Thyroid gland (tissue), 4 donors: ENCODE measurements around the gene HFM1. TPM values are rescaled to one million over a fixed set of nuclear protein-coding genes. Genes with fewer than 3 reads are reported as not detected.

Experiments used
- DNase-seq, 2 donors: peaks; one replicate each; pipeline ENCODE4 v3.0.0-alpha.2; 2019
- H3K27ac ChIP-seq, 3 donors: fragments of 200-600 bp; sonication (generic); 1 replicate in 2 of 3; 2 replicates in 1 of 3; pipeline ENCODE4 v1.5.1; 2016 to 2019; ENCODE audit warnings: mild to moderate bottlenecking in 1 of 3, moderate library complexity in 1 of 3
- H3K27me3 ChIP-seq: fragments of 200-600 bp; sonication (generic); one replicate; pipeline ENCODE4 v1.5.1; 2019
- H3K36me3 ChIP-seq, 2 donors: fragments of 200-600 bp; sonication (generic); one replicate each; pipeline ENCODE4 v1.5.1; 2016 to 2019
- H3K4me1 ChIP-seq, 2 donors: fragments of 200-600 bp; sonication (generic); one replicate each; pipeline ENCODE4 v1.5.1; 2017 to 2019
- H3K4me3 ChIP-seq, 3 donors: fragments of 200-600 bp; sonication (generic); replicated peaks in 1 of 3; 1 replicate in 2 of 3; 2 replicates in 1 of 3; pipeline ENCODE4 v1.5.1; 2016; ENCODE audit warnings: mild to moderate bottlenecking in 1 of 3
- H3K9me3 ChIP-seq: fragments of 200-600 bp; sonication (generic); one replicate; pipeline ENCODE4 v1.5.1; 2017
- POLR2A ChIP-seq, 2 donors: fragments of 450-650 bp; IDR thresholded peaks; one replicate each; pipeline ENCODE4 v1.6.1; 2017; ENCODE audit warnings: antibody characterized with exemption in 2 of 2, mild to moderate bottlenecking in 2 of 2, moderate library complexity in 1 of 2
- WGBS, 2 donors: methylation state at CpG; one replicate each; pipeline ENCODE4 v1.1.5; 2017; 5-methylcytosine and 5-hydroxymethylcytosine counted together
- intact Hi-C: fragments of 100-400 bp; cut with DNase I; formaldehyde crosslinking; loops from one replicate; pipeline ENCODE4 v1.15.1; 2023
- total RNA-seq, 4 donors: library from RNA; depleted of rRNA; stranded (reverse); fragments of >200 nt; gene quantifications; one replicate each; pipeline ENCODE4 v1.2.3, GENCODE V29; 2016
- TF ChIP-seq, protein P1 (sequence below), 6 experiments: fragments of 200-600 bp in 3 of 6; fragments of 450-650 bp in 3 of 6; sonication (generic) in 3 of 6; IDR thresholded peaks; one replicate each; pipeline ENCODE4 v1.5.1; 2016 to 2019; ENCODE audit warnings: antibody characterized with exemption in 6 of 6, mild to moderate bottlenecking in 2 of 6, inconsistent platforms in 1 of 6, moderate library complexity in 1 of 6

The HFM1 gene
- total RNA-seq, 4 donors from 2014 or later, result 4.9 to 12.1 (median 8.1) TPM

DNA sequence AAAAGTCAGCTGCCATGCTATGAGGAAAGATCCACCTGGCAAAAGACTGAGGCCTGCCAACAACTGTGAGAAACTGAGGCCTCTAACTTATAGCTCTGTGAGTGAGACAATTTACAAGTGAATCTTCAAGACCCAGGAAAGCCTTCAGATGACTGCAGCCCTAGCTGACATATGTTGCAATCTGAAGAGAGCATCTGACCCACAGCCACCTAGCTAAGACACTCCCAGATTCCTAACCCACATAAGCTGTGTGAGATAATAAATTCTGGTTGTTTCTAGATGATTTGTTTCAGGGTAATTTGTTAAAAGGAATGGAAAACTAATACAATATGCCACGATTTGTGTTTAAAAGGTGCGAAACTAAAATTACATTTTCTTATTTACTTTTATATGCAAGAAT is 55.1 kb downstream of the HFM1 start:
- WGBS, 2 donors, result 94 to 95% methylated on average over 2 of the region's 2 CpGs
- H3K27ac ChIP-seq, result no peak overlapping the region
- no peaks in the 10 kb centered on the region for H3K36me3 ChIP-seq
- no peak for DNase-seq
- H3K27me3 ChIP-seq, result no peaks in the 10 kb centered on the region
- H3K4me3 ChIP-seq, result no peak overlapping the region
- intact Hi-C loops, result no loop called here
- no peaks in the 10 kb centered on the region for H3K4me1 ChIP-seq
- no peak for TF ChIP-seq POLR2A (IDR thresholded peaks at IDR 0.05)
- TF ChIP-seq, protein P1, sequence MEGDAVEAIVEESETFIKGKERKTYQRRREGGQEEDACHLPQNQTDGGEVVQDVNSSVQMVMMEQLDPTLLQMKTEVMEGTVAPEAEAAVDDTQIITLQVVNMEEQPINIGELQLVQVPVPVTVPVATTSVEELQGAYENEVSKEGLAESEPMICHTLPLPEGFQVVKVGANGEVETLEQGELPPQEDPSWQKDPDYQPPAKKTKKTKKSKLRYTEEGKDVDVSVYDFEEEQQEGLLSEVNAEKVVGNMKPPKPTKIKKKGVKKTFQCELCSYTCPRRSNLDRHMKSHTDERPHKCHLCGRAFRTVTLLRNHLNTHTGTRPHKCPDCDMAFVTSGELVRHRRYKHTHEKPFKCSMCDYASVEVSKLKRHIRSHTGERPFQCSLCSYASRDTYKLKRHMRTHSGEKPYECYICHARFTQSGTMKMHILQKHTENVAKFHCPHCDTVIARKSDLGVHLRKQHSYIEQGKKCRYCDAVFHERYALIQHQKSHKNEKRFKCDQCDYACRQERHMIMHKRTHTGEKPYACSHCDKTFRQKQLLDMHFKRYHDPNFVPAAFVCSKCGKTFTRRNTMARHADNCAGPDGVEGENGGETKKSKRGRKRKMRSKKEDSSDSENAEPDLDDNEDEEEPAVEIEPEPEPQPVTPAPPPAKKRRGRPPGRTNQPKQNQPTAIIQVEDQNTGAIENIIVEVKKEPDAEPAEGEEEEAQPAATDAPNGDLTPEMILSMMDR (IDR thresholded peaks at IDR 0.05), result no peak
- no peaks in the 10 kb centered on the region for H3K9me3 ChIP-seq

DNA sequence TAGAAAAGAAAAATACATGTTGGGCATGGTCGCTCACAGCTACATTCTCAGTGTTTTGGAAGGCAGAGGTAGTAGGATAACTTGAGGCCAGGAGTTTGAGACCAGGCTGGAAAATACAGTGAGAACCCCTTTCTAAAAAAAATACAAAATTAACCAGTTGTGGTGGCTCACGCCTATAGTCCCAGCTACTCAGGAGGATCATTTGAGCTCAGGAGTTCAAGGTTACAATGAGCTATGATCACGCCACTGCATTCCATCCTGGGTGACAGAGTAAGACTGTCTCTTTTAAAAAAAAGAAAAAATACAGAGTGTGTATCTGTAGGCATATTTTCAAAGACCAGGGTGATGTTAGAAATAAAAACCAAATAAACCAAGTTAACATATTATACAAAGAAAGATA is 57.8 kb downstream of the HFM1 start:
- intact Hi-C loops, result no loop called here
- TF ChIP-seq, protein P1 (IDR thresholded peaks at IDR 0.05), result no peak
- no peak for TF ChIP-seq POLR2A (IDR thresholded peaks at IDR 0.05)
- DNase-seq, result no peak
- H3K27ac ChIP-seq, result no peak overlapping the region
- H3K27me3 ChIP-seq, result no peaks in the 10 kb centered on the region
- 88 to 89% methylated on average over 3 of the region's 3 CpGs for WGBS, 2 donors
- H3K36me3 ChIP-seq, result no peaks in the 10 kb centered on the region
- H3K9me3 ChIP-seq, result no peaks in the 10 kb centered on the region
- H3K4me3 ChIP-seq, result no peak overlapping the region
- no peaks in the 10 kb centered on the region for H3K4me1 ChIP-seq

DNA sequence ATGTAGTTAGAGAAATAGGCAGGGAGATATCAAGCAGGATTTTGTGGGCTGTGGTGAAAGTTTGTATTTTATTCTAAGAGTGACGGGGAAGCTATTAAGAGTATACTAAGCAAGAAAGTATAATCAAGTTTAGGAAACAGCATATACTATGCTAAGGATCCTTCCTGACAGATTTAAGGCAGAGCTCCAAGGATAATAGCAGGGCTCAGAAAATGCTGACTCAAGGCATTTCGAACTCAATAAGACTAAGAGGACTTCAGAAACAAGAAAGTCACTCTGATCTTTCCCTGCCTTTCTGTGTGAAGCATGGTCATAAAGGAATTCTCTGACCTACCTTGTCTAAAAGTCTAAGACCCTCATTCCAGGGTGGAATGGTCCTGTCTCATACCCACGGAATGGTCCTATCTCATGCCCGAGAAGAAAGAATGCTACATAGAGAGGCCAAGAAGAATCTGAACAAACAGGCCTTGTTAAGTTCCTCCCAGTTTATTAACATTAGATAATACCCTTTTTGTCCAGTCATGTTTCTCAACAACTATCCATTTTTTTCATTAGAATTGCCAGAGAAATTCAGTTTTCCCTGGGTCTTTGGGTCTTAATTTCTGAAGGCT is 59.1 kb downstream of the HFM1 start:
- no peaks in the 10 kb centered on the region for H3K36me3 ChIP-seq
- no peak for DNase-seq
- H3K4me3 ChIP-seq, result no peak overlapping the region
- intact Hi-C loops, result no loop called here
- no peaks in the 10 kb centered on the region for H3K4me1 ChIP-seq
- TF ChIP-seq, protein P1 (IDR thresholded peaks at IDR 0.05), result no peak
- TF ChIP-seq POLR2A (IDR thresholded peaks at IDR 0.05), result no peak
- no peak overlapping the region for H3K27ac ChIP-seq
- no peaks in the 10 kb centered on the region for H3K9me3 ChIP-seq
- 63 to 66% methylated on average over 4 of the region's 4 CpGs for WGBS, 2 donors
- H3K27me3 ChIP-seq, result no peaks in the 10 kb centered on the region

DNA sequence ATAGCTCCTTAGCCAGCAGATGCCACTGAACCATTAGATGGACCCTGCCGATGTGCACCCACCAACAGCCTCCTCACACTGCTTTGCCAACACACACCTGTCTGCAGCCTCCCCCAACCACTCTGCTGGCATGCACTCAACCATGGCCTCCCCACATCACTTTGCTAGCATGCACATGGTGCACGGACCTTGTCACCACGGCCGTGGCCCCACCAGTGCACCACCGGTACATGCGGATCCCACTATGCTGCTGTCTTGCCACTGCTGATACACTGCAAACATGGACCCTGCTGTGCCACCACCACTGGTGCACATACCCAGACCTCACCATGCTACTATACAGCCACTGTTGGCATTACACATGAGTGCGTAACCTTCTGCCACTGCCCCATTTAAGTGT is 66.1 kb downstream of the HFM1 start:
- Histone ChIP-seq H3K4me1 (no peaks in the 10 kb centered on the region), H3K27ac (no peak overlapping the region), H3K4me3 (no peak overlapping the region), H3K9me3 (no peaks in the 10 kb centered on the region), H3K36me3 (no peaks in the 10 kb centered on the region), H3K27me3 (no peaks in the 10 kb centered on the region)
- WGBS, 2 donors, result 93 to 97% methylated on average over 1 to 7 of the region's 7 CpGs
- no peak for TF ChIP-seq POLR2A (IDR thresholded peaks at IDR 0.05)
- TF ChIP-seq, protein P1 (IDR thresholded peaks at IDR 0.05), result no peak
- intact Hi-C loops, result no loop called here
- DNase-seq, result no peak

DNA sequence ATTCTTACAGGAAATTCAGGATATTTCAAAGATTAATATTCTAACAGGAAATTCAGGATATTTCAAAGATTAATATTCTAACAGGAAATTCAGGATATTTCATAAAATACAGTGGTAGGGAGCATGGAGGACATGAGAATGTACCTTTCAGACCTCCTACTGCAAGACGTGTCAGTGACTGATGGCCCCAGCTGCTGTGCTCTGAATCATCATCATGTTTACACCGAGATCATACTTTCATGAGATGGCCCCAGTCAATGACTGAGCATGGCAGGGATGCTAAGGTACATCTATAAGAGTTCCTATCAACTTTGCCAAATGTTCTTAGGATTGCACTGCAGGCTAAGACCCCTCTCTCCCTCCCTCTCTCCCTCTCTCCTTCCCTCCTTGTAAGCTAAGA is 69.0 kb downstream of the HFM1 start:
- Histone ChIP-seq H3K9me3 (no peaks in the 10 kb centered on the region), H3K4me3 (no peak overlapping the region), H3K36me3 (no peaks in the 10 kb centered on the region), H3K4me1 (no peaks in the 10 kb centered on the region), H3K27ac (no peak overlapping the region), H3K27me3 (no peaks in the 10 kb centered on the region)
- DNase-seq, result no peak
- 76 to 84% methylated on average over 2 of the region's 2 CpGs for WGBS, 2 donors
- no peak for TF ChIP-seq POLR2A (IDR thresholded peaks at IDR 0.05)
- TF ChIP-seq, protein P1 (IDR thresholded peaks at IDR 0.05), result no peak
- intact Hi-C loops, result no loop called here
